Nephron progenitor cell (in vitro differentiated cells): Measurements from ENCODE around the gene SLC22A4.

ENCODE experiments used
- DNase-seq: peaks from one replicate; pipeline ENCODE4 v3.0.0; 2021
- H3K27ac Mint-ChIP-seq: 2 replicates; pipeline ENCODE4 v1.8.0; 2021; ENCODE audit warnings: mild to moderate bottlenecking, moderate library complexity, mixed read lengths
- H3K27me3 Mint-ChIP-seq: 2 replicates; pipeline ENCODE4 v1.8.0; 2021; ENCODE audit warnings: mild to moderate bottlenecking, low read depth, mixed read lengths; ENCODE audit not compliant: poor library complexity
- H3K36me3 Mint-ChIP-seq: 2 replicates; pipeline ENCODE4 v1.8.0; 2021; ENCODE audit warnings: low read depth, mixed read lengths
- H3K4me1 Mint-ChIP-seq: 2 replicates; pipeline ENCODE4 v1.8.0; 2021; ENCODE audit warnings: mixed read lengths
- H3K4me3 Mint-ChIP-seq: 2 replicates; pipeline ENCODE4 v1.8.0; 2021; ENCODE audit warnings: mild to moderate bottlenecking, moderate library complexity, mixed read lengths
- H3K9me3 Mint-ChIP-seq: 2 replicates; pipeline ENCODE4 v1.8.0; 2021; ENCODE audit warnings: mild to moderate bottlenecking, moderate library complexity, mixed read lengths
- CTCF ChIP-seq: fragments of 200-600 bp; sonication (generic); IDR thresholded peaks from 2 replicates; pipeline ENCODE4 v1.5.0; 2021; ENCODE audit warnings: antibody characterized with exemption

The SLC22A4 gene

GRCh38 chr5:132313961-132314432 is 19.8 kb downstream of the SLC22A4 start:
- Mint-ChIP-seq H3K9me3 (no peaks in the 10 kb centered on the region), H3K36me3 (no peaks in the 10 kb centered on the region), H3K4me3 (no peak overlapping the region), H3K27ac (no peak overlapping the region), H3K4me1 (peaks cover 37% of the 10 kb centered on the region), H3K27me3 (peaks cover 2% of the 10 kb centered on the region)
- DNase-seq: no peak
- no peak for TF ChIP-seq CTCF

- Mint-ChIP-seq H3K27me3 (peaks cover 2% of the 10 kb centered on the region), H3K4me1 (peaks cover 30% of the 10 kb centered on the region), H3K4me3 (no peak overlapping the region), H3K36me3 (no peaks in the 10 kb centered on the region), H3K9me3 (no peaks in the 10 kb centered on the region), H3K27ac (peak overlapping the region; percentile 48)
- no peak for DNase-seq
- no peak for TF ChIP-seq CTCF
These were observed 21.4 kb downstream of the SLC22A4 start for GRCh38 chr5:132315529-132316067.

GRCh38 chr5:132319975-132320374 is 25.8 kb downstream of the SLC22A4 start:
- no peak for DNase-seq
- TF ChIP-seq CTCF: no peak
- no peak overlapping the region for H3K27ac Mint-ChIP-seq
- no peaks in the 10 kb centered on the region for H3K36me3 Mint-ChIP-seq
- H3K9me3 Mint-ChIP-seq: no peaks in the 10 kb centered on the region
- H3K4me3 Mint-ChIP-seq: no peak overlapping the region
- H3K4me1 Mint-ChIP-seq: peaks cover 23% of the 10 kb centered on the region
- no peaks in the 10 kb centered on the region for H3K27me3 Mint-ChIP-seq

- Mint-ChIP-seq H3K27ac (no peak overlapping the region), H3K4me3 (no peak overlapping the region)
These were observed 27.0 kb downstream of the SLC22A4 start for GRCh38 chr5:132321109-132321721.

GRCh38 chr5:132322266-132322665 is 28.1 kb downstream of the SLC22A4 start:
- Mint-ChIP-seq H3K27ac (no peak overlapping the region), H3K36me3 (no peaks in the 10 kb centered on the region), H3K4me1 (peaks cover 33% of the 10 kb centered on the region), H3K4me3 (no peak overlapping the region), H3K27me3 (no peaks in the 10 kb centered on the region), H3K9me3 (no peaks in the 10 kb centered on the region)
- TF ChIP-seq CTCF: no peak
- DNase-seq: peak; percentile 12

More at GRCh38 chr5:132321109-132321721, 27.0 kb downstream of the SLC22A4 start:
- Mint-ChIP-seq H3K9me3 (no peaks in the 10 kb centered on the region), H3K27me3 (no peaks in the 10 kb centered on the region), H3K36me3 (no peaks in the 10 kb centered on the region), H3K4me1 (peaks cover 31% of the 10 kb centered on the region)
- TF ChIP-seq CTCF: no peak
- DNase-seq: no peak

GRCh38 chr5:132323202-132323601 is 29.0 kb downstream of the SLC22A4 start:
- Mint-ChIP-seq H3K27ac (no peak overlapping the region), H3K36me3 (no peaks in the 10 kb centered on the region), H3K4me1 (peaks cover 32% of the 10 kb centered on the region), H3K9me3 (no peaks in the 10 kb centered on the region), H3K4me3 (no peak overlapping the region), H3K27me3 (no peaks in the 10 kb centered on the region)
- no peak for DNase-seq
- TF ChIP-seq CTCF: no peak
